GM12878 (cell line): Measurements from ENCODE around the gene PIK3R3. TPM values are rescaled to one million over a fixed set of nuclear protein-coding genes. Genes with fewer than 3 reads are reported as not detected.

Experiments
- ATAC-seq: fragments of 200-7000 bp; cut with Tn5 transposase; 3 replicates; pipeline ENCODE4 v1.9.1; 2020; ENCODE audit warnings: mild to moderate bottlenecking, moderate library complexity
- BruUV-seq: library from RNA; stranded (reverse); fragments of 400-500 nt; replicated peaks from 2 replicates; lab custom pipeline; 2021; lab: Mats Ljungman, UMichigan
- CTCF ChIA-PET: fragments of 300-600 bp; sonication (Branson Sonifier 250); formaldehyde crosslinking; extraction: SDS; loops from one replicate; lab custom pipeline; 2021; ENCODE audit warnings: inconsistent platforms; lab: Yijun Ruan, JAX
- POLR2A ChIA-PET: fragments of 350-600 bp; formaldehyde crosslinking; extraction: SDS; loops from one replicate; lab custom pipeline; 2021; ENCODE audit warnings: inconsistent platforms; lab: Charles Lee
- RAD21 ChIA-PET: fragments of 300-600 bp; sonication (Branson Sonifier 250); formaldehyde crosslinking; loops from one replicate; lab custom pipeline; 2023; ENCODE audit warnings: antibody characterized with exemption; ENCODE audit not compliant: unreplicated experiment; lab: Charles Lee
- SMC1A ChIA-PET: fragments of 300-600 bp; sonication (Branson Sonifier 250); formaldehyde crosslinking; loops from one replicate; lab custom pipeline; 2023; ENCODE audit not compliant: unreplicated experiment, uncharacterized antibody; lab: Charles Lee
- DNase-seq: peaks from one replicate; pipeline ENCODE4 v3.0.0-alpha.2; 2011; ENCODE audit warnings: low read depth, low spot score
- FAIRE-seq: peaks from 3 replicates; lab custom pipeline; 2011; peaks lifted over from hg19 to GRCh38; lab: Jason Lieb, UNC
- H2AFZ ChIP-seq: 2 replicates; pipeline ENCODE4 v1.6.0; 2011; ENCODE audit warnings: low read depth, low read length, control low read depth; ENCODE audit not compliant: control insufficient read depth
- H3K27ac ChIP-seq: 2 replicates; pipeline ENCODE4 v1.5.1; 2011; ENCODE audit warnings: control low read depth; ENCODE audit not compliant: control insufficient read depth, insufficient read depth
- H3K27me3 ChIP-seq, 2 experiments: replicated peaks in 1 of 2; 2 replicates each; pipeline versions ENCODE4 v1.6.0 to v1.6.1; 2011; ENCODE audit warnings: low read length in 1 of 2; ENCODE audit not compliant: control insufficient read depth in 2 of 2, insufficient read depth in 2 of 2
- H3K36me3 ChIP-seq, 2 experiments: 2 replicates each; pipeline ENCODE4 v1.5.1; 2011; ENCODE audit warnings: low read length in 1 of 2; ENCODE audit not compliant: control insufficient read depth in 2 of 2, insufficient read depth in 2 of 2
- H3K4me1 ChIP-seq: 2 replicates; pipeline ENCODE4 v1.6.1; 2011; ENCODE audit warnings: mild to moderate bottlenecking, low read length, moderate library complexity, mixed read lengths; ENCODE audit not compliant: control insufficient read depth, insufficient read depth
- H3K4me2 ChIP-seq: 2 replicates; pipeline ENCODE4 v1.6.0; 2011; ENCODE audit warnings: control low read depth; ENCODE audit not compliant: control insufficient read depth, insufficient read depth
- H3K4me3 ChIP-seq: fragments of 200-600 bp; sonication (generic); 2 replicates; pipeline ENCODE4 v1.5.1; 2016
- H3K79me2 ChIP-seq: 2 replicates; pipeline ENCODE4 v1.6.0; 2011; ENCODE audit warnings: low read length; ENCODE audit not compliant: control insufficient read depth, insufficient read depth
- H3K9ac ChIP-seq: 2 replicates; pipeline ENCODE4 v1.8.0; 2011; ENCODE audit warnings: low read length, control low read depth, mixed read lengths; ENCODE audit not compliant: control insufficient read depth, insufficient read depth
- H3K9me3 ChIP-seq: replicated peaks from 3 replicates; pipeline ENCODE4 v1.5.1; 2011; ENCODE audit warnings: mild to moderate bottlenecking, low read length; ENCODE audit not compliant: control insufficient read depth, insufficient read depth
- H4K20me1 ChIP-seq: 2 replicates; pipeline ENCODE4 v1.6.0; 2011; ENCODE audit not compliant: control insufficient read depth, insufficient read depth
- EGR1 ChIP-seq, 2 experiments: IDR thresholded peaks; 1 replicate in 1 of 2; 2 replicates in 1 of 2; pipeline ENCODE4 v1.6.1; 2011 to 2012; ENCODE audit warnings: low read depth in 2 of 2, low read length in 2 of 2, borderline replicate concordance in 1 of 2, mild to moderate bottlenecking in 1 of 2, moderate library complexity in 1 of 2
- FOS ChIP-seq: IDR thresholded peaks from 3 replicates; pipeline ENCODE4 v1.6.1; 2011; ENCODE audit warnings: borderline replicate concordance; ENCODE audit not compliant: insufficient read length; ENCODE audit errors: extremely low read depth
- RELA ChIP-seq: fragments of 450-650 bp; IDR thresholded peaks from 2 replicates; pipeline ENCODE4 v1.8.0; 2014; ENCODE audit warnings: borderline replicate concordance; ENCODE audit not compliant: partially characterized antibody
- ZNF384 ChIP-seq: IDR thresholded peaks from 2 replicates; pipeline ENCODE4 v1.6.1; 2012; ENCODE audit warnings: low read depth, mild to moderate bottlenecking, low read length, improper control_type of control experiment, borderline replicate concordance
- ZZZ3 ChIP-seq: IDR thresholded peaks from 2 replicates; pipeline ENCODE4 v1.6.1; 2011; ENCODE audit warnings: low read depth; ENCODE audit not compliant: control insufficient read depth, insufficient read length
- WGBS: methylation state at CpG from one replicate; pipeline ENCODE4 v1.1.6; 2016; ENCODE audit warnings: low lambda C conversion rate; ENCODE audit not compliant: insufficient replicate concordance, insufficient coverage; ENCODE audit errors: missing lambda C conversion rate; 5-methylcytosine and 5-hydroxymethylcytosine counted together
- in situ Hi-C: fragments of 300-500 bp; cut with MboI; formaldehyde crosslinking; loops from 9 replicates; pipeline ENCODE4 v1.14.3; 2018; ENCODE audit warnings: mixed read lengths
- intact Hi-C: fragments of 100-400 bp; cut with micrococcal nuclease; formaldehyde crosslinking; loops from one replicate; pipeline ENCODE4 v1.14.2; 2022; ENCODE audit not compliant: unreplicated experiment
- polyA plus RNA-seq, 11 experiments: library from polyadenylated mRNA; depleted of rRNA in 4 of 11; unstranded in 6 of 11; stranded (reverse) in 5 of 11; fragments of >200 nt; fragmentation: Nextera tagmentation in 4 of 11; fragmentation: Illumina TruSeq in 1 of 11; extraction: Ambion mirVana in 4 of 11; extraction: Trizol in 1 of 11; gene quantifications; 1 replicate in 1 of 11; 2 replicates in 10 of 11; pipeline versions ENCODE4 v1.2.1 to v1.2.3, GENCODE V29; 2011 to 2016; ENCODE audit warnings: inconsistent platforms in 2 of 11, missing spikeins in 2 of 11, low read depth in 1 of 11
- total RNA-seq, 4 experiments: library from RNA; depleted of rRNA in 3 of 4; stranded (reverse); fragments of >200 nt in 3 of 4; fragmentation: Illumina TruSeq in 1 of 4; extraction: Trizol in 1 of 4; gene quantifications; 2 replicates each; pipeline versions ENCODE4 v1.2.1 to v1.2.3, GENCODE V29; 2013 to 2021
- TF ChIP-seq, protein P1 (sequence below): IDR thresholded peaks from 2 replicates; pipeline ENCODE4 v1.6.1; 2012; ENCODE audit warnings: improper control_type of control experiment, low read depth, low read length; ENCODE audit not compliant: insufficient replicate concordance

Gene PIK3R3
- total and polyA plus RNA-seq, 10 of the 15 experiments (the other 5 are each of a cell fraction or from before 2014, with no cell fraction given): 4.8 to 27.0 (median 19.8) TPM

DNA sequence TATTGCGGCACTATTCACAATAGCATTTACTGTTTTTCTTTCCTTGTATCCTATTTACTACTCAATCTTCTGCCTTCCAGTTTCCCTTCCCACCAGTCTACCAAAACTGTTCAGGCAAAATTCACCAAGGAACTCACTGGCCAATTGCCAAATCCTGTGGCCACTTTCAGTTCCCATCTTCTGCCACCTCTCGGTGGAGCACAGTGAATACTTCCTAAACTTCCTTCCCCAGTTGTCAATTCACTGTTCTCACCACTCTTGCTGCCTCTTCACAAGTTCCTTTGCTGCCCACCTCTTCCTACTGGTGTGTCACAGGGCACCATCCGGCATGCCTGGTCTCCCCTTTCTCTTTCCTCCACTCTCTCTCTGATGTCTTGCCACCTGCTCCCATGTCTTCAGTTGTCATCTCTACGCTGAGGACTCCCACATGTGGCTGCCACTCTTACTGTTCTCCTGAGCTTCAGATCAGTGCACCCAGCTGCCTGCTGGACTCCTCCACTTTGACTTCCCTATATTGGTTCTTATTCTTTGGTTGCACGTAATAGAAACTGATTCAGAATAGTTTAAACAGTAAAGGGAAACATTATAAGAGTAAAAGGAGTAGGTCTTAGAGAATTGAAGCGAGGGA, 114.4 kb downstream of the PIK3R3 start:
- ChIA-PET SMC1A (interaction anchor here (0.7 kb wide), 1 partner anchor 45 kb away, joined by 3 read pairs; no protein-coding TSS in a partner anchor), RAD21 (no interaction called here), POLR2A (no interaction called here), CTCF (no interaction called here)
- peak; percentile 35 for FAIRE-seq
- H3K36me3 ChIP-seq: no peaks in the 10 kb centered on the region; a peak in 2 of 4 replicates
- WGBS: 81% methylated on average over 6 of the region's 6 CpGs
- no peak overlapping the region for H3K4me3 ChIP-seq
- TF ChIP-seq FOS: no peak
- in situ Hi-C loops: no loop called here
- H3K27me3 ChIP-seq: no peaks in the 10 kb centered on the region
- no peak for ATAC-seq
- no peaks in the 10 kb centered on the region for H4K20me1 ChIP-seq
- no peaks in the 10 kb centered on the region for H3K4me1 ChIP-seq
- intact Hi-C loops: no loop called here
- no peaks in the 10 kb centered on the region for H3K9me3 ChIP-seq
- BruUV-seq: no TSS peak
- H3K9ac ChIP-seq: no peak overlapping the region
- DNase-seq: no peak
- H3K27ac ChIP-seq: no peak overlapping the region
- H3K79me2 ChIP-seq: no peaks in the 10 kb centered on the region
- H3K4me2 ChIP-seq: no peak overlapping the region
- no peak overlapping the region for H2AFZ ChIP-seq

DNA sequence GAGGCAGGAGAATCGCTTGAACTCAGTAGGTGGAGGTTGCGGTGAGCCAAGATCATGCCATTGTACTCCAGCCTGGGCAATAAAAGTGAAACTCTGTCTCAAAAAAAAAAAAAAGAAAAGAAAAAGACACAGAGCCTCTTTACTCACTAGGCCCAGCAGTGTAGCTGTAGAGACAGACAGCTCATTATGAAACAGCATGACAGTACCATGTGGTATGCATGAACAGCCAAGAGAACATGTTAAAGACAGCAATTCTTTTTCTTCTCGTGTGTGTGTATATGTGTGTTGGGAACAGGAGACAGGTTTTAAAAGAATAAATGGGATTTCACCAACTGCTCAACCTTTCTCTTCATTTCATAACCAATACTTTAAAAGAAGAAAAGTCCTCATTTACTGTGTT, 118.8 kb downstream of the PIK3R3 start:
- TF ChIP-seq ZZZ3 (no peak), RELA (no peak), EGR1 (IDR thresholded peaks at IDR 0.05; ENCODE audit: borderline replicate concordance in 1 of 2, low read depth in 2 of 2, low read length in 2 of 2) (no peak), ZNF384 (no peak)
- TF ChIP-seq, protein P1, sequence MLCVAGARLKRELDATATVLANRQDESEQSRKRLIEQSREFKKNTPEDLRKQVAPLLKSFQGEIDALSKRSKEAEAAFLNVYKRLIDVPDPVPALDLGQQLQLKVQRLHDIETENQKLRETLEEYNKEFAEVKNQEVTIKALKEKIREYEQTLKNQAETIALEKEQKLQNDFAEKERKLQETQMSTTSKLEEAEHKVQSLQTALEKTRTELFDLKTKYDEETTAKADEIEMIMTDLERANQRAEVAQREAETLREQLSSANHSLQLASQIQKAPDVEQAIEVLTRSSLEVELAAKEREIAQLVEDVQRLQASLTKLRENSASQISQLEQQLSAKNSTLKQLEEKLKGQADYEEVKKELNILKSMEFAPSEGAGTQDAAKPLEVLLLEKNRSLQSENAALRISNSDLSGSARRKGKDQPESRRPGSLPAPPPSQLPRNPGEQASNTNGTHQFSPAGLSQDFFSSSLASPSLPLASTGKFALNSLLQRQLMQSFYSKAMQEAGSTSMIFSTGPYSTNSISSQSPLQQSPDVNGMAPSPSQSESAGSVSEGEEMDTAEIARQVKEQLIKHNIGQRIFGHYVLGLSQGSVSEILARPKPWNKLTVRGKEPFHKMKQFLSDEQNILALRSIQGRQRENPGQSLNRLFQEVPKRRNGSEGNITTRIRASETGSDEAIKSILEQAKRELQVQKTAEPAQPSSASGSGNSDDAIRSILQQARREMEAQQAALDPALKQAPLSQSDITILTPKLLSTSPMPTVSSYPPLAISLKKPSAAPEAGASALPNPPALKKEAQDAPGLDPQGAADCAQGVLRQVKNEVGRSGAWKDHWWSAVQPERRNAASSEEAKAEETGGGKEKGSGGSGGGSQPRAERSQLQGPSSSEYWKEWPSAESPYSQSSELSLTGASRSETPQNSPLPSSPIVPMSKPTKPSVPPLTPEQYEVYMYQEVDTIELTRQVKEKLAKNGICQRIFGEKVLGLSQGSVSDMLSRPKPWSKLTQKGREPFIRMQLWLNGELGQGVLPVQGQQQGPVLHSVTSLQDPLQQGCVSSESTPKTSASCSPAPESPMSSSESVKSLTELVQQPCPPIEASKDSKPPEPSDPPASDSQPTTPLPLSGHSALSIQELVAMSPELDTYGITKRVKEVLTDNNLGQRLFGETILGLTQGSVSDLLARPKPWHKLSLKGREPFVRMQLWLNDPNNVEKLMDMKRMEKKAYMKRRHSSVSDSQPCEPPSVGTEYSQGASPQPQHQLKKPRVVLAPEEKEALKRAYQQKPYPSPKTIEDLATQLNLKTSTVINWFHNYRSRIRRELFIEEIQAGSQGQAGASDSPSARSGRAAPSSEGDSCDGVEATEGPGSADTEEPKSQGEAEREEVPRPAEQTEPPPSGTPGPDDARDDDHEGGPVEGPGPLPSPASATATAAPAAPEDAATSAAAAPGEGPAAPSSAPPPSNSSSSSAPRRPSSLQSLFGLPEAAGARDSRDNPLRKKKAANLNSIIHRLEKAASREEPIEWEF: no peak
- TF ChIP-seq, all 136 proteins: peak for 0
- no peaks in the 10 kb centered on the region for H3K27me3 ChIP-seq
- CTCF ChIA-PET: no interaction called here
- no peak overlapping the region for H3K27ac ChIP-seq
- WGBS: 81% methylated on average over 3 of the region's 3 CpGs
- FAIRE-seq (no peak), ATAC-seq (peak; percentile 33; the same call in 2 of the 3 replicates), DNase-seq (no peak)
- in situ Hi-C loops (no loop called here), intact Hi-C loops (no loop called here)
- no peaks in the 10 kb centered on the region for H4K20me1 ChIP-seq
- H3K4me3 ChIP-seq: no peak overlapping the region
- H2AFZ ChIP-seq: no peak overlapping the region
- H3K36me3 ChIP-seq: peaks cover 2 to 3% of the 10 kb centered on the region in 2 experiments; a peak in 2 of 4 replicates
- no peaks in the 10 kb centered on the region for H3K79me2 ChIP-seq
- no peak overlapping the region for H3K4me2 ChIP-seq
- no peaks in the 10 kb centered on the region for H3K9me3 ChIP-seq
- SMC1A ChIA-PET: interaction anchor here (0.7 to 1.1 kb wide), 2 partner anchors 15 to 101 kb away, joined by 3 read pairs; no protein-coding TSS in a partner anchor
- no peaks in the 10 kb centered on the region for H3K4me1 ChIP-seq
- BruUV-seq: no TSS peak
- POLR2A ChIA-PET: interaction anchor here (0.7 kb wide), 1 partner anchor 330 kb away, joined by 3 read pairs; no protein-coding TSS in a partner anchor
- H3K9ac ChIP-seq: no peak overlapping the region
- RAD21 ChIA-PET: no interaction called here
